ENCODE measurements around the gene RELL2.

Gene RELL2

DNA sequence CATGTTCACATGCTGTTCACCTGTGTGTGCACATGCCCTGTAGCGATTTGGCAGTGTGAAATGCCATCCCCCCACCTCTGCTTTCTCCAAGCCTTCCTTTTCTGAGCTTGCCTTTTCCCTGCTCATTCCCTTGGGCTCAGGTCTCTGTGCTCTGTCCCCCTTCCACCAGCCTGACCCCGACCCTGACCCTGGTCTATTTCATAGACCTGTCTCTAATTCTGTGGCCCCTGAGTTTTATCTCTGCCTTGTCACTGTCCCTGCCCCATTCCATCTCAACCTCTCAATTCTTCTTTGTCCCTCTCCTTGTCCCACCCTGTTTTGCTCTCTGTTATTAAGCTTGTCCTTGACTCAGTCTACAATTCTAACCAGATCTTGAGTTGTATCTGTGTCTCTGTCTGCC, 44.5 kb downstream of the RELL2 start:
- H3K4me3 ChIP-seq (ENCODE audit: control insufficient read depth, low read depth, low read length), result peak overlapping the region; percentile 38
- no peak for DNase-seq (ENCODE audit: low read depth)
- TF ChIP-seq, protein P1, sequence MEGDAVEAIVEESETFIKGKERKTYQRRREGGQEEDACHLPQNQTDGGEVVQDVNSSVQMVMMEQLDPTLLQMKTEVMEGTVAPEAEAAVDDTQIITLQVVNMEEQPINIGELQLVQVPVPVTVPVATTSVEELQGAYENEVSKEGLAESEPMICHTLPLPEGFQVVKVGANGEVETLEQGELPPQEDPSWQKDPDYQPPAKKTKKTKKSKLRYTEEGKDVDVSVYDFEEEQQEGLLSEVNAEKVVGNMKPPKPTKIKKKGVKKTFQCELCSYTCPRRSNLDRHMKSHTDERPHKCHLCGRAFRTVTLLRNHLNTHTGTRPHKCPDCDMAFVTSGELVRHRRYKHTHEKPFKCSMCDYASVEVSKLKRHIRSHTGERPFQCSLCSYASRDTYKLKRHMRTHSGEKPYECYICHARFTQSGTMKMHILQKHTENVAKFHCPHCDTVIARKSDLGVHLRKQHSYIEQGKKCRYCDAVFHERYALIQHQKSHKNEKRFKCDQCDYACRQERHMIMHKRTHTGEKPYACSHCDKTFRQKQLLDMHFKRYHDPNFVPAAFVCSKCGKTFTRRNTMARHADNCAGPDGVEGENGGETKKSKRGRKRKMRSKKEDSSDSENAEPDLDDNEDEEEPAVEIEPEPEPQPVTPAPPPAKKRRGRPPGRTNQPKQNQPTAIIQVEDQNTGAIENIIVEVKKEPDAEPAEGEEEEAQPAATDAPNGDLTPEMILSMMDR (IDR thresholded peaks at IDR 0.05; ENCODE audit: control insufficient read depth, insufficient read depth, low read depth, low read length, missing control alignments), result no peak

DNA sequence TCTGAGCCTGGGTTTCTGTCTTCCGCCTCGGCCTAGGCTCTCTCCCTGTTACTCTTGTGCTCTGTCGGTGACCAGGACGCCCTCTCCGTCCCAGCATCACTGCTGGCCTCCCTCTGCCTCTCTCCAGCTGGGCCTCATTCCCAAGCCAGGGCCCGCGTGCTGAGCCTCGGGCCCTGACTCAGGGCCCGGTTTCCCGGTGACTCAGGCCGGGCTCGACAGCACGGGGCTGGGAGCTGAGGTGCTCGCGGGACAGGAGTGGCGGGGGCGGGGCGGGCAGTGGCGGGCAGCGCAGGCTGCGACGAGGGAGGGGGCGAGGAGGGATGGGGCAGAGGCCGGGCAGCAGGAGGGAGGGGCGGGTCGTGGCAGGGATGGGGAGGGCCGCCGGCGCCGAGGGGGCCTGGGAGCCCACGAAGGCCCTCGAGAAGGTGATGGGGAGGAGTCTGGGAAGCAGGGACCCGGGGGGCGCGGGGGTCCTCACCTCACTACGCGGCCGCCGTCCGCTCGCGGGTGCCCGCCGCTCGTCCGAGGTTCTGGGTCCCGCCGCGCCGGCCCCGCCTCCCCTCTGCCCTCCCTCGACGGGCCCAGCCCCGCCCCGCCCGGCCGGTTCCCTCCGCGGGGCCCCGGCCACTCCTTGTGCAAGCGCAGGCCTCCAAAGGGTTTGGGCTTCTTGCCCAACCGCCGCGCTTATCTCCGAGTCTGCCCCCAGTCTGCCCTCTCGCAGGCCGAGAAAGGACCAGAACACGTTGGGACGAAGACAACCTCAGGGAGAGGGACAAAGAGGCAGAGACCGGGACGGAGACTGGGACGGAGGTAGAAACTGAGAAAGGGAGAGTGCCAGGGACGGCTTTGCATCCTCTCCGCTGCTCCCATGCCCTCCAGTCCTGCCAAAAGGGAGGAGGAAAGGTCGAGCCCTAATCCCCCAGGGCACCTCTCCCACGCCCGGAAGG, 45.2 kb downstream of the RELL2 start, which contains the start of gene ARAP3:
Gene ARAP3, minus strand, starts transcription at position 536 of the 947 bp plus-strand sequence. CDS start 1,744 bp downstream, outside the sequence.
- no peak for DNase-seq (ENCODE audit: low read depth)
- TF ChIP-seq, protein P1 (IDR thresholded peaks at IDR 0.05; ENCODE audit: control insufficient read depth, insufficient read depth, low read depth, low read length, missing control alignments), result no peak
- H3K4me3 ChIP-seq (ENCODE audit: control insufficient read depth, low read depth, low read length), result peak within 1 kb of the TSS; percentile 38

DNA sequence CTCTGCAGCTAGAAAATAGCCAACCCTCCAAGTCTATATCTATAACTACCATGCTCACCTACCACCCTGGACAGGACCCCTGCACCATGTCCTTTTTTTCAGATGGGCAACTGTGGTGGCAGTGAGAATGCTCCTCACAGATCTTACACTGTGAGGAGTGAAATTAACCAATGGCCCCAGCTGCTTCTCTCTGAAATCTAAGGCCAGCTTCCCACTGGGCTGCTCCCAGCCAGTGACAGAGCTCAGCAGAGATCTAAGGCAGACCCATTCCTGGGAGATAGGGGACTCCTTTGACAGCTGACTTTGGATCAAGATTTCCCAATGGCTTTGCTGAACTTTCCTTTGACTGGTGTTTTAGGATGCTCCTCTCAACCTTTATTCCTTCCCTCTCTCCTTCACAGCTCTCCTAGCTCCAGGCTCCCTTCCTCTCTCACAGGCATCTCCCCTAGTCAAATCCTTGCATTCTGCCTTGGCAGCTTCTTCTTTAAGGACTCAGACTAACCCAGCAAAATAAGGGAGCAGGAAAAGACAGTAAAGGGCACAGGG, 46.9 kb downstream of the RELL2 start:
- TF ChIP-seq, protein P1 (IDR thresholded peaks at IDR 0.05; ENCODE audit: control insufficient read depth, insufficient read depth, low read depth, low read length, missing control alignments), result no peak
- no peak for DNase-seq (ENCODE audit: low read depth)
- no peak overlapping the region for H3K4me3 ChIP-seq (ENCODE audit: control insufficient read depth, low read depth, low read length)

DNA sequence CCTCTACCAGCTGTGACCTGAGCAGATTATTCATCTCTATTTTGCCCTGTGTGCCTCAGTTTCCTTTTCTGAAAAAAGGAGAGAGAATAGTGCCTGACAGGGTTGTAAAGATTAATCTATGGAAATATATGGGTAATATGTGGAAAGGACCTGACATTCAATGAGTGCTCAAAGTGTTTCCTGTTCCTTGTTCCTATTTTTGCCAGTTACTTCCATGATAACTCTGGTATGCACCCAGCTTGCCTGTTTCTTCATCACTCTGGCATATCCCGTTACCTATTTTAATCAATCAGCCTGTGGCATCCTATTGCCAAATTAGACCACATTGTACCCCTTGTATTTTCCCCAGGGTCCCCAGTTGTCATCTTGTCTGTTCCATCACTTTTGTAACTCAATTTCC, 48.8 kb downstream of the RELL2 start:
- no peak for DNase-seq (ENCODE audit: low read depth)
- TF ChIP-seq, protein P1 (IDR thresholded peaks at IDR 0.05; ENCODE audit: control insufficient read depth, insufficient read depth, low read depth, low read length, missing control alignments), result no peak
- no peak overlapping the region for H3K4me3 ChIP-seq (ENCODE audit: control insufficient read depth, low read depth, low read length)

DNA sequence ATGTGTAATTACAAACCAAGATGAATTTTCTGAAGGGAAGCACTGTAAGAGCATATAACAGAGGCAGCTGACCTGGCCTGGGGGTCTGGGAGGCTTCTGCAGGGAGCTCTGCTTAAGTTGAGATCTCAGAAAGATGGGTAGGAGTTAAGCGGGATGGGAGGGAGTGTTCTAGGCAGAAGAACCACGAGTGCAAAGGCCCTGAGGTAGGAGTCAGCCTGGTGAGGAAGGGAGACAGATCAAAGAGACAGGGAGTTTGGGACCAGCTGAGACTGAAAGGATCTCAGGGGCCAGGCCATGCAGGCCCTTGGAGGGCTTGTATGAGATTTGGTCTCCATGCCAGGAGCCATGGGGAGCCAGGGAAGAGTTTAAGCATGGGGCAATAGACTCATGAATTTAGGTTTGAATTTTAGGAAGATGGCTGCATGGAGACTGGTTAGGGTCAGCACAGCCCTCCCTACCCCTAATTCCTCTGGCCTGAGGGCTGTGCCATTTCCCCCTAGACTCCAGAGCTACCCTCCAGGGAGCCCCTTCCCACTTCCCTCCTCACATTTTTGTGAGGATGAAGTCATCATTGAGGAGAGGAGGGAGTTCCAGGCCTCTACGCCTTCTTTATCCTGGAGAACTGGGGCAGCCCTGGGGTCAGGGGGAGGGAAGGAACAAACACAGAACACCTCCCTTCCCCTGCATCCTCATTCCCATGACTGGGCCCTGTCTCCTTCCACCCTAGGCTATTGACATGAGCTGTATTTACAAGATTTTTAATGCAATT, 50.0 kb downstream of the RELL2 start:
- no peak for DNase-seq (ENCODE audit: low read depth)
- TF ChIP-seq, protein P1 (IDR thresholded peaks at IDR 0.05; ENCODE audit: control insufficient read depth, insufficient read depth, low read depth, low read length, missing control alignments), result no peak
- H3K4me3 ChIP-seq (ENCODE audit: control insufficient read depth, low read depth, low read length), result no peak overlapping the region

Data from AG09309 (cell line).